NCI-H82 treated with DMSO at 0.1 percent for 48 hours (cell line): ENCODE data around the gene RGPD5.
"Not testable (repeated sequence)": the region's sequence is repeated elsewhere in the genome, so short reads cannot be mapped to it uniquely, and the experiment has no call there.

Experiments
- DNase-seq: peaks from one replicate; lab custom pipeline; 2025; ENCODE audit not compliant: unreplicated experiment; lab: John Stamatoyannopoulos, UW

RGPD5 gene

DNA sequence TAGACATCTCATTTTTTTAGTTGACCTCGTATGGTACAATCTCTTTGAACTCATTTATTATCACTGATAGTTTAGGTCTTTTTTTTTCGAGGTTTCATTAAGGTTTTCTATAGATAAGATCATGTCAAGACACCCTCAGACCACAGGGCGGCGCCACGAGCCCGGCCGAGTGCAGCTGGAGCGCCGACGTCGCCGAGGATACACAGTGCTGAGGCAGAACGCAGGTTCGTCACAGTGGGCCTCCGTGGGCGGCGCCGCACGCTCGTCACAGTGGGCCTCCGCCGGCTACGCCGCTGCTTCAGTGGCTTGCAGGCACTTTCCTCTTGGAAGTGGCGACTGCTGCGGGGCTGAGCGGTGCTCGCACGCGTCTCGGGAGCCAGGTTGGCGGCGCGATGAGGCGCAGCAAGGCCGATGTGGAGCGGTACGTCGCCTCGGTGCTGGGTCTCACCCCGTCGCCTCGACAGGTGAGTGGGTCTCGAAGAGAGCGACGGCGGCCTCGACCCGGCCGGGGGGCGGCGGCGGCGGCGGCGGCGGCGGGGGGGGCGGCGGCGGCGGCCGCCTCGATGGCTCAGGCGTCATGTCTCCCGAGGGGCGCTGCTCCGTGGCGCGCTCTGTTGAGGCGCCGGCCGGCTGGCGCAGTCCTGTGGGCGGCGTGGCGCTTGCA, at the start of gene RGPD5:
Gene RGPD5 (plus strand): TSS at position 232 of the 664 bp plus-strand sequence. CDS start 161 bp downstream, at position 393.
- not testable (repeated sequence) for DNase-seq

DNA sequence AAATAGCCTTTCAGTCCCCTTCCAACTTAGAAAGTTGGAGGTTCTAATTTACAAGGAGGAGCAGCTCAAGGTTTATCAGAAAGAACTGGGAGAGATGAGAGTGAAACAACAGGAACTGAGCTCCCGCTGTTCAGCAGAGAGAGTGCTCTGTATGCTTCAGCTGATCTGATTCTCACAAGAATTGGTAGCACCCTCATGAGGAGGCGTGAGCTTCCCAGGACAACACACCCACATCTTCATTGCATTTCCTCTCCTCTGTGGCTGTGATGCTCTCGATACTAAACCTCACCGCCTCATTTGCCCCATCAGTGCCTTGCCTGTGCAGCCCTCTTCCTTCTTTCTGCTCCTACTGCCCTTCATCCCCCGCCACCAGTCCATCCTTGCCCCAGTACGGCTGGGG, 42.5 kb upstream of the RGPD5 start:
- not testable (repeated sequence) for DNase-seq

DNA sequence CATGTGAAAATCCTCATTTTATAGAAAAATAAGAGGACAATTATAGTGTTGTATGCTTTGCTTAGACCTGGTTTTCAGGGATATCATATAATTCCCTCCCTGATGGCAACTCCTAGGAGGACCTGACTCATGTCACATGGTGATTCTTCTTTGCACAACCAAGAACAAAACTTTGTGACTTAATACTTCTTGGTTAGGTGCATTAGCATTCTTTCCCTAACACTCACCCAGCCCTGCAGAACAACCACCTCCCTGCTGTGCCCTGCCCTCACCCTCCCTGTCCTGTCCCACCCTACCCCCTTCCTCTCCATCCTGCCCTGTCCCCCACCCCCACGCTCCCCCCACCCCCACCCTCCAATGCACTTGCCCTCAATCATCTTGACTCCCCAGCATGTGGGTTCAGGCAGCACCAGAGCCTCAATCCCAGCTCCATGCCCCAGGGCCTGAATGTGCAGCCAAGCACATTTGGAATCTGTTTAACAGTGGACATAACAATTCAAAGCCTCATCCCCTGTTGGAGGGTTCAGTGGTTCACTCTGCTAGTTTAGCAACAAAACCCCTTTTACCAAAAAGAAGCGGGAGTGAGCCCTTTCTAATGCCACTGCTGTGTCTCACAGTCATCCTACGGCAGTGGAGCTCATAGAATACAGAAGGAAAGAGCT, 36.8 kb upstream of the RGPD5 start:
- not testable (repeated sequence) for DNase-seq

DNA sequence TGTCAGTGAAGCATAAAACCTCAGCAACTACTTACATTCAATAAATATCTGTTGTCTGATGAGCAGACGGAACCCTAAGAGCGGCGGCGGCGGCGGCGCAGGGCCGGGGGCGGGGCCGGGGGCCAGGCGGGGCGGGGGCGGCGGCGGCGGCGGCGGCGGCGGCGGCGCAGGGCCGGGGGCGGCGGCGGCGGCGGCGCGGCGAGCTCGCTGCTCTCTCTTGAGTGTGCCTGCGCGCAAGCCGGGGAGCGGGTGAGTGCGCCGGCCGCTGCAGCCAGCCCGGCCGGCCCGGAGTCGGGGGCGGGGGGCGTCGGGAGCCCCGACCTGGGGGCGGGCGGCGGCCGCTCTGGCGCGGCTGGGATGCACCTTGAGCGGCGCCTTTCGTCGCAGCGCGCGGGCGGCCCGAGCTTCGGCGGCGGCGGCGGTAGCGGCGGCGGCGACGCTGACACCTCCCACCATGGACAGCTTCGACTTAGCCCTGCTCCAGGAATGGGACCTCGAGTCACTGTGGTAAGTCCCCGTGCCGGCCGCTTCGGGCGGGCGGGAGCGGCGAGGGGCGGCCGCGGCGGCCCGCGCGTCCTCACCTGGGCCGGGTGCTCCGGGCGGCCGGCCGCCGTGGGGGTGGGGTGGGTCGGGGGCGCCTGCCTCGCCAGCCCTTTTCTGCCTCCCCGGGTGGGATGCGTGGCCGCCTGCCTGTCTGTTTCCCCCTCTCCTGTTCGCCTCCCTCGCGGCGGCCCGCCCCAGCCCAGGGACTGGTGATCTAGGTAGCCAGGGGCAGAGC, 33.7 kb upstream of the RGPD5 start:
- not testable (repeated sequence) for DNase-seq

DNA sequence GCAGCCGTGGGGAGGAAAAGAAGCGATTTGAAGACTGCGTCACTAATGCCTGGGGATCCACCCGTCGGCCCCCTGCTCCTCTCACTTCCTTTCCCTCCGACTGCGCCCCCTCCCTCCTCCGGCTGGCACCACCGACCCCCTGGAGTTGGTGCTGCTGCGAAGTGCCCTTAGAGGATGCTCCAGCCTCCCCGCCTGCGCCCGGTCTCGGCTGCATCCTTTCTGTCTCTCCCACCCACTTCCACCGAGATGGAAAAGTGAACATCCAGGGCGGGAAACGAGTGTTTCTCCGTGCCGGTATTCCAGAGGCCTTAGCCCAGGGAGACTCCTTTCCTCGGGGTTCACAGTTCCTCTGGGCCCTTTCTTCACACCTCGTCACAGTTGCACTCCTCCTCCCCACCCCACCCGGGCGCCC, 33.1 kb upstream of the RGPD5 start:
- not testable (repeated sequence) for DNase-seq

DNA sequence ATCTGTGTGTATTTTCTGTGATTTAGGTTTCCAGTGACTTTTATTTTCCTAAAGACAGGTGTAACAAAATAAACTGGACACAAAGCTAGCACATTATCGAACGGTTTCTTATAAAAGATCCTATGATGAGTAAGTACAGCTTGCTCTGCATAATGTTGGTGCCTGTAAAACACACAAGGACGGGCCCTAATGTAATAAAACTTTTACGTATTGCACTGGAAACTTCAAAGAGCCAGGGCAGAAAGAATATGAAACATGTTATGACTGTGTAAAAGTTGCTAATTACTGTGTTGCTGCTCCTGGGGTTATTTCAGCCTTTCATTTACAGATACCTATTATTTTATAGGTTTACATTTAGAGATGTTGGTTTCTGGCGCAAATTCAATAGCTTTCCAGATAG, 32.1 kb upstream of the RGPD5 start:
- not testable (repeated sequence) for DNase-seq

DNA sequence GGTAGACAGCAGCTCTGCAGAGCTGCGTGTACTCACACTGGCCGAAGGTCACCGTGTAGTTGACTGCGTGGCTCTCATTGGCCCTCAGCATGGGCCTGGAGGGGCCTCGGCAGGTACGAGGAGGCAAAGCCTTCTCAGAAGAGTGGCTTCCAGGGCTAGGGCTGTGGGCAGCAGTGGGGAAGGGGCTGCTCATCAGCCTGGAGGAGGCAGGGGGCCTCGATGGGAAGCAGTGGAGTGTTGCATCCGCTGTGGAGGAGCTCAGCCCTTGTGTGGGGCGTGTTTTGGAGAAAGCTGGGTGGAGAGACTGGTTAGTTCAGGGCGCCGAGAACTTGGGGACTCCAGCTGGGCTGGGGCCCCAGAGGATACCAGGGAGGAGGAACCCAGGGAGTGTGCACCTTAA, 28.0 kb upstream of the RGPD5 start:
- DNase-seq: not testable (repeated sequence)

DNA sequence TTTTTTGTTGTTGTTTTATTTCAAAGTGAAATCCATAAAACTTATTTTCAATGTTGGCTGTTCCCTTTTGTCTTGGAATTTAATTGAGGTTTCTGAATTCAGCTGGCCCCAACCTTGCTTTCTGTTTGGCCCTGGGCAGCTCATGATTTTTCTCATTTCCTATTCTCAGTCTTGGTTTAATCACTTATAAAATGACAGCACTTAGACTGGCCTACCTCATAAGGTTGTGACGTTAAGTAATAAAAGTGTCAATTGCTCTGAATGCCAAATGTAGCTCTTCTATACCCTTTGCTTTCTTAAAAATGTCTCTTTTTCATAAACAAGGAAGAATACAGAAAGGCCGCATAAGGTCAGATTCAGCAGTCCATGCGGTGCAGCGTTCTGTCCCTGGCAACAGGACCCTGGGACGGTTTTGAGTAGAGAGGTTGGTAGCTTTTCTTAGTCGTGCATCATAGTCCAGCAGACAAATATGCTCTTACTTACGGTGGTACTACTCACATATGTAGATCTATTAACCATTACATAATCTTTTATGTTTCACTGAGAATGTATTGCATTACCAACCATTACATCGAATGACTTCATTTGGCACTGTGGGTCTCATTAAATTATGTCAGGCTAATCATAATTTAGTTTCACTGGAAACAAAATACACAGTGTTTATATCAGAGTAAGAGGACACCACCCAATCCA, 27.1 kb upstream of the RGPD5 start:
- DNase-seq: not testable (repeated sequence)

DNA sequence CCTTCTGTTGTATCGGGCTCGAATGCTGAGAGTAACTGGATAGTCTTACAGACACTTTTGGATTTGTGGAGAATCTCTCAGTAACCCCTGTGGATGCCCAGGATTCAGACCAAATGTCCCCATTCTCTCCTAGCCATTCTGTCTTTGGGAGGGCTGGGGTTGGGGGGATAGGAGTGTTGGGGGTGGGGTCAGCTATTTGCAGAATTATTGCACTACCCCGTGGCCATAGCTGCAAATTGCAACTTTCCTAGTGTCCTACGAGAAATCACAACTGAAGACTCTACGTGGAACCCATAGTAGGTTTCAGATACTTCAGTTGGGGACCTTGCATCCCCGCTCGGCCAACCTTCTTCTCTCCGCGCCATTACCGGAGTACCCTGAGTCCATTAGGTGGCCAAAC, 25.2 kb upstream of the RGPD5 start:
- not testable (repeated sequence) for DNase-seq

DNA sequence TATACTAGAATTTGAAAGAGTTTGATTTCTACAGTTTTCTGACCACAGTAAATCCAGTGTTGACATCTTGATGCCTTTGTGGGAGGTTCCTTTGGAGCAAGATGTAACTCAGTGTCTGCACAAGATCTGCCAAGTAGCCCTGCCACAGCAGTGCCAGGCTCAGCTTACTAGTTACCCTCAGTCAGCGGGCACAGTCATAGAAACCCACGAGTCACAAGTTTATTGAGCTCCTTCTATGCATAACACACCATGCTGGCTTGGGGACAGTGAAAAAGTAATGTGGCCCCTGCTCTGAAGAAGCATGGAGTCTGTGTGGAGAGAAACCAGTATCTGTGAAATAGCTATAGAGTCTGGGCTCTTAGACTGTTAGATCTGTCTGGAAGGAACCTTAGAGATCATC, 15.0 kb upstream of the RGPD5 start:
- DNase-seq: not testable (repeated sequence)

DNA sequence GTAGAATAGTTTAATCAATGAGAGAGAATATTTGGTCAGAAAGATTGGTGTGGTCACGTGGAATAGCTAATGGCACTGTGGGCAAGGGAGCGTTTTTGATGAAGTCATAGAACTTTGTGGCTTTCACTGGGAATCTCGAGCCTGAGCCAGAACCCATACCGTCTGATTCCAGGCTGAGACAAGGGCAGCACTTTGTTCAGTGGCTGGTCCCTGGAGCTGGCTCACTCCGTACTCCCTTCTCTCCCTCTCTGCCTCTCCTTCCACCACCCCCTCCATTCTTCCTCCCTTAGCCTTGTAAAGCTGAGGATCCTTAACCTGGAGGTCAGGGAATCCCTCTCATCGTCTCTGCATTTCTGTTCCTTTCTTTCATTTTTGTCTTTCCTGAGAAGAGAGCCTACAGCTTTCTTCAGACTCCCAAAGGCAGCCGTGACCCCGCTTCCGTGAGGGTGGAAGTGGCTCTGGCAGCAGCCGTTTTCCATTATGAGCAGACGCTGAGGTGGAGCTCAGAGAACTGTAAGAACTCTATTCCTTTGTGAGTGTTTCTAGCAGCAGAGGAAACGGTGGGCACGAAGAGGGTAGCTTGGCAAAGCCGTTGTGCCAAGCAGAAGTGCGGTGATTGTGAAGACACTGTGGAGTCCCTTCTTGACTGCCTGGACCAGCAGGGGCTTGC, 12.8 kb upstream of the RGPD5 start:
- not testable (repeated sequence) for DNase-seq

DNA sequence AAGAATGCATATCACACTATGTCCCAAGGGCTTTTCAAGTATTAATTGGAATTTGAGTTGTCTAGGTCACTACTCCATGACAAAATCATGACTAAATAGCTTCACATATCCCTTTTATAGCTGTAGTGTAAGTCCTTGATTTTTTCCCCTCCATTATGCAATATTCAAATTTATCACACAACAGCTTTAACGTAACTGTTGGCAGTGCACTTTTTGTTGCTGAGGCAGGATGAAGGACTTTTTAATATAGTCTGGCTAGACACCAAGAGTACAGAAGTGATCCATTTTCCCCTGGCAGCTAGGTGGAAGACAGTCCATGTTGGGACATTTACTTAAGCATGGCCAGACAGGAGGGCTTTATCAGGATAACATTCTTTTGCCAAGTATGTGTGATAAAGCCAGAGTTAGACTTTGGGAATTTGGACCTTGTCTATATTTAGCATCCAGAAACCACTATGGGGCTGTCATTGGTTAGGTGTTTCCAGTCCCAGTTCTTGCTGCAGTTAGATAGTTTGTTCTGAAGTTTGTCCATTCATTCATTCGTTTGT, 11.6 kb upstream of the RGPD5 start:
- not testable (repeated sequence) for DNase-seq

DNA sequence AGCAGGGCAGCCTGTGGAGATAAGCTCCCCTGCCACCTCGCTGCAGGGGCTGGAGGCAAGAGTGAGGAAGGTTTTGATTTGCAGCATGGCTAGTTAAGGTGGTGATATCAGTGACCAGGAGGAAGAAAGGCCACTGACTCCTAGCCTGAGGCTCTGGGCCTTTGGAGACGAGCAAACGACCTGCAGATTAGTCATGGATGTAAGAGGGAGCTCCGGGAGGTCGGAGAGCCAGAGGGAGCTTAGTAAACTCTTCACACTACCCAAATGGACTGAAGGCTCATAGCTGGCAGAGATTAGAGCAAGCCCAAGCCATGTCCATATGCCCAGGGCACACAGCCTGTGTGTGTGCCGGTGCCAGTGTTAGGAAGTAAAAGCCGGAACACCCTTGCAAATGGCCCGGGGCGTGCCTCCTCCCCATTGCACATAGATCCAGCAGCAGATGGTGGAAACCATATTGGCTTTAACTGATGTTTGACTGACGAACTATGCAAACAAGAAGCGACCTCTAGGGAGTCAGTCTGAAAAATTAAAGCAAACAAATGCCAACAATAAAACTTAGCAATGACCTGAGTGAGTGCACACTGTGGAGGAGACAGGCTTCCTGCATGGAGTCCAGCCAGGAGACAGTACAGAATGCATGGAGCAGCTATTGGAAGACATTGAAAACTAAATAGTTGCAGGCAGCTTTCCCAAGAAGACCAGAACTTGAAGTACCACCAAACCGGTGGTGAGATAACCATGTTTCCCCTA, 2.4 kb upstream of the RGPD5 start:
- not testable (repeated sequence) for DNase-seq

DNA sequence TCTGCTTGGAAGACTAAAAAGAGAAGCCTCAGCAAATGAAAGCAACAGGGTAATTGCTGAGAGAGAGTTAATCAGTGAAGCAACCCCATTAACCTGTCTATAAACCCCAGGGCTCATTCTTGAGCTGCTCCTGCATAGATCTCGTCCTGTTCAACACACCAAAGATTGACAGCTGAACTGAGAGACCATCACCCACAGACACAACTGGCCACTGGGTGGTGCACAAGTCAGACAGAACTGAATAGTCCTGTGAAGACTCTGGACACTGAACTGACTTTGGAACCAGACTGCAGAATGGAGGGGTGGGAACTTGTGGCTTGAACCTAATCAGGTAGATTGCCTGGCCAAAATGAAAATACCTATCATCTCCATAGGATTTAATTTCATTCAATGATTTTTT, 1.4 kb upstream of the RGPD5 start:
- DNase-seq: not testable (repeated sequence)

DNA sequence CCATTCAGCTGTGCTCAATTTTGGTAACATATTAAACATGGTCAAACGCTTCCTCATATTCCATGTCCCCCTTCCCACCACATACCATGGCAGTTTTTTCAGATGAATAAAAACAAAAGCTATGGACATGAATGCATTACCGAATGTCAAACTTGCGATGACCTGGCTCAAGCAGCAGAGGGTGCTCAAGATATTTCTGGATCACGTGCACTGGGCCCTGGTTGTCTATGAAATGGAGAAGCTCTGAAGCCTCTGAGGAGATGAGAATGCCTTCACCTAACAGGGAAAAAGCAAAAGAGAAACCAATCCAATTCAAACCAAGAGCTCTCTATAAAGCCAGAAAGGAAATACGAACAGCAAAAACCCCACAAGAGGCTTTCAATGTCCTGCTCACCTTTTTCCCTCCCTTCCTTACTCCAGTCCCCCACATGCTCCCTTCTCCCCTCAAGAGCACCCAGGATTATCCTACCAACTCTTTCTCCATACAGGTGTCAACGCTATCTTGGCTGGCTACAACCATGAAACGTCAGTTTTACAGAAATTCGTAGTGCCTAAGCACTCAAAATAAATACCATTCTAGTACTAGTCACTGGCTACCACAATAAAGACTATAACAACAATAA, 77.1 kb downstream of the RGPD5 start:
- DNase-seq: not testable (repeated sequence)

DNA sequence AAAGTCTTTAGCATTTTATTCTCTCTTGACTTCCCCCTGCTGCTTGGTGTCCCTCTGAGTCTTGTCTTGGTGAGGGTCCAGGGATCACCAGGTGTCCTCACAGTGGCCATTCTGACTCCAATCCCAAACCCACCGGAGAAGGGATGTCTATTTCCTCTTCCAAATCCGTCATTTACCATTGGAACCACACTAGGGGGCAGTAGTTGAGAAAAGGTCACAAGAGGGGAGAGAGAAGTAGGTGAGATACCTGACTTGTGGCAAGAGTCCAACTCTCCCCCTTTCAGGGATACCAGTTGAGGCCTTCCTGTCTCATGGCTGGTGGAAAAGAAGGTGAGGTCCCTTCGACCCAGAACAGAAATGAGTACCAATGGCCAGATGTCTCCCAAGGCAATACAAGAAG, 82.5 kb downstream of the RGPD5 start:
- not testable (repeated sequence) for DNase-seq

DNA sequence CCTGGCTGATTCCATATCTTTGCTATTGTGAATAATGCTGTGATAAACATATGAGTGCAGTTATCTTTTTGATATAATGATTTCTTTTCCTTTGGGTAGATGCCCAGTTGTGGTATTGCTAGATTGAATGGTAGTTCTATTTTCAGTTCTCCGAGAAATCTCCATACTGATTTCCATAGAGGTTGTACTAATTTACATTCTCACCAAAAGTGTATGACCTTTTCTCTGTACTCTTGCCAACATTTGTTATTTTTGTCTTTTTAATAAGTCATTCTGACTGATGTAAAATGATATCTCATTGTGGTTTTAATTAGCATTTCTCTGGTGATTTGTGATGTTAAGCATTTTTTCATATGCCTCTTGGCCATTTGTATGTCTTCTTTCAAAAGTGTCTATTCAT, 88.0 kb downstream of the RGPD5 start:
- not testable (repeated sequence) for DNase-seq

DNA sequence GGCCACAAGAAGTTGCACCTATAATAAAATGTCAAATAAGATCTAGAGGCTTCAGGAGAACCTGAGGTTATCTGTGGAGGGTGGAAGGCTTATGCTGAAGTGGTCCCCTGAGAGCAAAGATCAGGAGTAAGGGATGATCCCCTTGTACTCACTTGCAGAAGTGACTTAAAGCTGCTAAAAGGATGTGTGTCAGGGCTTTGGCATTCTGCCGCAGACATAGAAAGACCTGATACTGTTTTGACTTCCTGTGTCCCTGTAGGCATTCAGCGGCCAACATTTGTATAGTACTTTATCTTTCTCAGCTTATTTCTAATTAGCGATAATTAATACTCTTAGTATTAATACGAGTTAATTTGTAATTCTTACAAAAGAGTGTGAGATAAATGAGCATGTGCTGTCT, 94.3 kb downstream of the RGPD5 start:
- not testable (repeated sequence) for DNase-seq

DNA sequence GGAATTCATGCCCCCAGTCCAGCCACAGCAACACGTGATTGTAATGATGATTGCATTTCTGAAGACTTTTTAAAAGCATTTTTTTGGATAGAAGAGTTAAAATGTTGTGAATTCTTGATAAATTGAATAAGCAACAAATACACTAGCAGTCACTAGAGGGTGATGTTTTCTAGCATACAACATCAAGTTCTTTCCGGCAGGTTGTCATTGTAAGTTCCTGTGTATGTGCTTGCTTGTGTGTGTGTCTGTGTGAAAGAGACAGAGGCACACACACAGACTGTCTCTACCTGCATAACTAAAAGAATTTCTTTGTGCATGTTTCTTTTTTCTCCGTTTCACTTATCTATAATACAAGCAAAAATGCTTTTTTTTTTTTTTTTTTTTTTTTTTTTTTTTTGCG, 95.8 kb downstream of the RGPD5 start:
- DNase-seq: not testable (repeated sequence)
